Measurements from ENCODE around the gene GNPAT. TPM values are rescaled to one million over a fixed set of nuclear protein-coding genes. Genes with fewer than 3 reads are reported as not detected.

Gene GNPAT
- total RNA-seq, 1 experiment from 2014 or later, result 71.9 TPM

- no peaks in the 10 kb centered on the region for H3K9me3 ChIP-seq (replicated peaks)
- H3K4me1 ChIP-seq (replicated peaks), result peaks cover 11% of the 10 kb centered on the region
- H3K36me3 ChIP-seq, result peaks cover 22% of the 10 kb centered on the region
- H3K4me3 ChIP-seq, result peak overlapping the region; percentile 75
- no peaks in the 10 kb centered on the region for H3K27me3 ChIP-seq (replicated peaks)
- no peak overlapping the region for H3K27ac ChIP-seq
- DNase-seq (ENCODE audit: low read depth in 1 of 2, low spot score in 2 of 2), result peak in 1 of 2 experiments; percentile 16
Observed at GRCh38 chr1:231242516-231243198, 1.6 kb downstream of the GNPAT start.

- Histone ChIP-seq H3K9me3 (replicated peaks) (no peaks in the 10 kb centered on the region), H3K4me1 (replicated peaks) (no peaks in the 10 kb centered on the region), H3K27ac (no peak overlapping the region), H3K4me3 (no peak overlapping the region), H3K27me3 (replicated peaks) (no peaks in the 10 kb centered on the region), H3K36me3 (peaks cover 31% of the 10 kb centered on the region)
- no peak for DNase-seq (ENCODE audit: low read depth in 1 of 2, low spot score in 2 of 2)
Observed at GRCh38 chr1:231248778-231249177, 7.8 kb downstream of the GNPAT start.

- no peaks in the 10 kb centered on the region for H3K4me1 ChIP-seq (replicated peaks)
- H3K4me3 ChIP-seq, result no peak overlapping the region
- H3K27ac ChIP-seq, result no peak overlapping the region
Observed at GRCh38 chr1:231252336-231252735, 11.3 kb downstream of the GNPAT start.

GRCh38 chr1:231260351-231260750, 19.3 kb downstream of the GNPAT start:
- no peak overlapping the region for H3K27ac ChIP-seq
- H3K9me3 ChIP-seq (replicated peaks), result no peaks in the 10 kb centered on the region
- H3K4me3 ChIP-seq, result no peak overlapping the region
- H3K27me3 ChIP-seq (replicated peaks), result no peaks in the 10 kb centered on the region
- no peak for DNase-seq (ENCODE audit: low read depth in 1 of 2, low spot score in 2 of 2)
- H3K36me3 ChIP-seq, result peaks cover 74% of the 10 kb centered on the region
- no peaks in the 10 kb centered on the region for H3K4me1 ChIP-seq (replicated peaks)

More at GRCh38 chr1:231252336-231252735, 11.3 kb downstream of the GNPAT start:
- Histone ChIP-seq H3K9me3 (replicated peaks) (no peaks in the 10 kb centered on the region), H3K36me3 (peaks cover 40% of the 10 kb centered on the region), H3K27me3 (replicated peaks) (no peaks in the 10 kb centered on the region)
- DNase-seq (ENCODE audit: low read depth in 1 of 2, low spot score in 2 of 2), result no peak

GRCh38 chr1:231264642-231265041, 23.6 kb downstream of the GNPAT start:
- H3K9me3 ChIP-seq (replicated peaks), result no peaks in the 10 kb centered on the region

GRCh38 chr1:231265379-231265778, 24.4 kb downstream of the GNPAT start:
- Histone ChIP-seq H3K36me3 (peaks cover 75% of the 10 kb centered on the region), H3K4me1 (replicated peaks) (no peaks in the 10 kb centered on the region), H3K9me3 (replicated peaks) (no peaks in the 10 kb centered on the region), H3K27me3 (replicated peaks) (no peaks in the 10 kb centered on the region), H3K4me3 (no peak overlapping the region), H3K27ac (no peak overlapping the region)
- no peak for DNase-seq (ENCODE audit: low read depth in 1 of 2, low spot score in 2 of 2)

More at GRCh38 chr1:231264642-231265041, 23.6 kb downstream of the GNPAT start:
- DNase-seq (ENCODE audit: low read depth in 1 of 2, low spot score in 2 of 2), result no peak
- H3K4me3 ChIP-seq, result no peak overlapping the region
- H3K27ac ChIP-seq, result no peak overlapping the region
- H3K27me3 ChIP-seq (replicated peaks), result no peaks in the 10 kb centered on the region
- no peaks in the 10 kb centered on the region for H3K4me1 ChIP-seq (replicated peaks)
- peaks cover 80% of the 10 kb centered on the region for H3K36me3 ChIP-seq

- Histone ChIP-seq H3K36me3 (peaks cover 70% of the 10 kb centered on the region), H3K27me3 (replicated peaks) (no peaks in the 10 kb centered on the region), H3K27ac (no peak overlapping the region), H3K4me3 (no peak overlapping the region), H3K9me3 (replicated peaks) (no peaks in the 10 kb centered on the region), H3K4me1 (replicated peaks) (no peaks in the 10 kb centered on the region)
- DNase-seq (ENCODE audit: low read depth in 1 of 2, low spot score in 2 of 2), result no peak
Observed at GRCh38 chr1:231266811-231267322, 25.9 kb downstream of the GNPAT start.

- peaks cover 57% of the 10 kb centered on the region for H3K36me3 ChIP-seq
- no peak overlapping the region for H3K27ac ChIP-seq
- no peaks in the 10 kb centered on the region; the same call in 1 of the 2 replicates for H3K9me3 ChIP-seq (replicated peaks)
- H3K27me3 ChIP-seq (replicated peaks), result no peaks in the 10 kb centered on the region
- no peak overlapping the region for H3K4me3 ChIP-seq
- no peak for DNase-seq (ENCODE audit: low read depth in 1 of 2, low spot score in 2 of 2)
- H3K4me1 ChIP-seq (replicated peaks), result no peaks in the 10 kb centered on the region
Observed at GRCh38 chr1:231272173-231272572, 31.2 kb downstream of the GNPAT start.

GRCh38 chr1:231272880-231273279, 31.9 kb downstream of the GNPAT start:
- Histone ChIP-seq H3K9me3 (replicated peaks) (no peaks in the 10 kb centered on the region; the same call in 1 of the 2 replicates), H3K27me3 (replicated peaks) (no peaks in the 10 kb centered on the region), H3K4me1 (replicated peaks) (no peaks in the 10 kb centered on the region), H3K36me3 (peaks cover 54% of the 10 kb centered on the region), H3K27ac (no peak overlapping the region), H3K4me3 (no peak overlapping the region)
- no peak for DNase-seq (ENCODE audit: low read depth in 1 of 2, low spot score in 2 of 2)

GRCh38 chr1:231274119-231274825, 33.3 kb downstream of the GNPAT start:
- no peak for DNase-seq (ENCODE audit: low read depth in 1 of 2, low spot score in 2 of 2)
- no peaks in the 10 kb centered on the region for H3K27me3 ChIP-seq (replicated peaks)
- H3K27ac ChIP-seq, result no peak overlapping the region
- H3K9me3 ChIP-seq (replicated peaks), result no peaks in the 10 kb centered on the region; the same call in 1 of the 2 replicates
- no peaks in the 10 kb centered on the region for H3K4me1 ChIP-seq (replicated peaks)
- peaks cover 51% of the 10 kb centered on the region for H3K36me3 ChIP-seq
- no peak overlapping the region for H3K4me3 ChIP-seq

GRCh38 chr1:231278100-231278790, 37.2 kb downstream of the GNPAT start:
- Histone ChIP-seq H3K4me1 (replicated peaks) (no peaks in the 10 kb centered on the region), H3K4me3 (no peak overlapping the region), H3K27ac (no peak overlapping the region), H3K9me3 (replicated peaks) (no peaks in the 10 kb centered on the region; the same call in 1 of the 2 replicates), H3K27me3 (replicated peaks) (no peaks in the 10 kb centered on the region), H3K36me3 (peaks cover 35% of the 10 kb centered on the region)
- no peak for DNase-seq (ENCODE audit: low read depth in 1 of 2, low spot score in 2 of 2)

GRCh38 chr1:231279081-231279480, 38.1 kb downstream of the GNPAT start:
- no peaks in the 10 kb centered on the region for H3K27me3 ChIP-seq (replicated peaks)
- DNase-seq (ENCODE audit: low read depth in 1 of 2, low spot score in 2 of 2), result no peak

GRCh38 chr1:231279683-231280082, 38.7 kb downstream of the GNPAT start:
- DNase-seq (ENCODE audit: low read depth in 1 of 2, low spot score in 2 of 2), result no peak

More at GRCh38 chr1:231279081-231279480, 38.1 kb downstream of the GNPAT start:
- Histone ChIP-seq H3K4me1 (replicated peaks) (no peaks in the 10 kb centered on the region), H3K36me3 (peaks cover 29% of the 10 kb centered on the region), H3K4me3 (no peak overlapping the region), H3K27ac (no peak overlapping the region), H3K9me3 (replicated peaks) (no peaks in the 10 kb centered on the region)

More at GRCh38 chr1:231279683-231280082, 38.7 kb downstream of the GNPAT start:
- Histone ChIP-seq H3K27ac (no peak overlapping the region), H3K9me3 (replicated peaks) (no peaks in the 10 kb centered on the region), H3K27me3 (replicated peaks) (no peaks in the 10 kb centered on the region), H3K4me1 (replicated peaks) (no peaks in the 10 kb centered on the region), H3K4me3 (no peak overlapping the region), H3K36me3 (peaks cover 23% of the 10 kb centered on the region)
